HT-29 (cell line): Measurements from ENCODE around the gene DYNC1H1. TPM values are rescaled to one million over a fixed set of nuclear protein-coding genes. Genes with fewer than 3 reads are reported as not detected.

Experiments used
- DNase-seq: peaks from one replicate; pipeline ENCODE4 v3.0.0-alpha.2; 2015; ENCODE audit warnings: low spot score
- total RNA-seq: library from RNA; depleted of rRNA; stranded (reverse); fragments of >200 nt; shearing (Covaris generic); gene quantifications from 2 replicates; pipeline ENCODE4 v1.2.3, GENCODE V29; 2014; rRNA removed

The DYNC1H1 gene
- total RNA-seq: 181 and 190 TPM in 2 replicates

- peak; percentile 80 for DNase-seq
Measured at GRCh38 chr14:101964297-101965180, at the start of gene DYNC1H1. Gene DYNC1H1, plus strand, starts transcription at chr14:101964573. Its CDS starts 119 bp downstream, at chr14:101964692.

- no peak for DNase-seq
Measured at GRCh38 chr14:101915871-101916815, 48.2 kb upstream of the DYNC1H1 start.

GRCh38 chr14:101916816-101917412, 47.5 kb upstream of the DYNC1H1 start:
- no peak for DNase-seq

- no peak for DNase-seq
Measured at GRCh38 chr14:101917413-101918017, 46.9 kb upstream of the DYNC1H1 start.

GRCh38 chr14:101918065-101918989, 46.0 kb upstream of the DYNC1H1 start:
- no peak for DNase-seq

GRCh38 chr14:101920271-101920670, 44.1 kb upstream of the DYNC1H1 start:
- no peak for DNase-seq

- no peak for DNase-seq
Measured at GRCh38 chr14:101922866-101923265, 41.5 kb upstream of the DYNC1H1 start.

- DNase-seq: no peak
Measured at GRCh38 chr14:101925152-101925551, 39.2 kb upstream of the DYNC1H1 start.

- DNase-seq: no peak
Measured at GRCh38 chr14:101926085-101926484, 38.3 kb upstream of the DYNC1H1 start.

GRCh38 chr14:101926620-101927019, 37.8 kb upstream of the DYNC1H1 start:
- no peak for DNase-seq

- no peak for DNase-seq
Measured at GRCh38 chr14:101927859-101928258, 36.5 kb upstream of the DYNC1H1 start.

GRCh38 chr14:101928415-101928841, 35.9 kb upstream of the DYNC1H1 start:
- no peak for DNase-seq

- DNase-seq: no peak
Measured at GRCh38 chr14:101929096-101929495, 35.3 kb upstream of the DYNC1H1 start.

- DNase-seq: no peak
Measured at GRCh38 chr14:101929946-101930345, 34.4 kb upstream of the DYNC1H1 start.

GRCh38 chr14:101932673-101933072, 31.7 kb upstream of the DYNC1H1 start:
- no peak for DNase-seq

GRCh38 chr14:101933209-101933608, 31.2 kb upstream of the DYNC1H1 start:
- DNase-seq: no peak

- DNase-seq: no peak
Measured at GRCh38 chr14:101934601-101935150, 29.7 kb upstream of the DYNC1H1 start.

- no peak for DNase-seq
Measured at GRCh38 chr14:101937926-101938767, 26.2 kb upstream of the DYNC1H1 start.

- DNase-seq: no peak
Measured at GRCh38 chr14:101939646-101940170, 24.7 kb upstream of the DYNC1H1 start.
